ENCODE results near the gene MAST4.

Gene MAST4

GRCh38 chr5:66880401-66880800, 284.2 kb downstream of the MAST4 start (continued):
- TF ChIP-seq, protein P1, sequence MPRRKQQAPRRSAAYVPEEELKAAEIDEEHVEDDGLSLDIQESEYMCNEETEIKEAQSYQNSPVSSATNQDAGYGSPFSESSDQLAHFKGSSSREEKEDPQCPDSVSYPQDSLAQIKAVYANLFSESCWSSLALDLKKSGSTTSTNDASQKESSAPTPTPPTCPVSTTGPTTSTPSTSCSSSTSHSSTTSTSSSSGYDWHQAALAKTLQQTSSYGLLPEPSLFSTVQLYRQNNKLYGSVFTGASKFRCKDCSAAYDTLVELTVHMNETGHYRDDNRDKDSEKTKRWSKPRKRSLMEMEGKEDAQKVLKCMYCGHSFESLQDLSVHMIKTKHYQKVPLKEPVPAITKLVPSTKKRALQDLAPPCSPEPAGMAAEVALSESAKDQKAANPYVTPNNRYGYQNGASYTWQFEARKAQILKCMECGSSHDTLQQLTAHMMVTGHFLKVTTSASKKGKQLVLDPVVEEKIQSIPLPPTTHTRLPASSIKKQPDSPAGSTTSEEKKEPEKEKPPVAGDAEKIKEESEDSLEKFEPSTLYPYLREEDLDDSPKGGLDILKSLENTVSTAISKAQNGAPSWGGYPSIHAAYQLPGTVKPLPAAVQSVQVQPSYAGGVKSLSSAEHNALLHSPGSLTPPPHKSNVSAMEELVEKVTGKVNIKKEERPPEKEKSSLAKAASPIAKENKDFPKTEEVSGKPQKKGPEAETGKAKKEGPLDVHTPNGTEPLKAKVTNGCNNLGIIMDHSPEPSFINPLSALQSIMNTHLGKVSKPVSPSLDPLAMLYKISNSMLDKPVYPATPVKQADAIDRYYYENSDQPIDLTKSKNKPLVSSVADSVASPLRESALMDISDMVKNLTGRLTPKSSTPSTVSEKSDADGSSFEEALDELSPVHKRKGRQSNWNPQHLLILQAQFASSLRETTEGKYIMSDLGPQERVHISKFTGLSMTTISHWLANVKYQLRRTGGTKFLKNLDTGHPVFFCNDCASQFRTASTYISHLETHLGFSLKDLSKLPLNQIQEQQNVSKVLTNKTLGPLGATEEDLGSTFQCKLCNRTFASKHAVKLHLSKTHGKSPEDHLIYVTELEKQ (tag by site-specific recombination; IDR thresholded peaks at IDR 0.05; ENCODE audit: borderline replicate concordance), result no peak
- TF ChIP-seq ZNF777 (tag by site-specific recombination; IDR thresholded peaks at IDR 0.05; ENCODE audit: borderline replicate concordance) (no peak), SCRT1 (tag by site-specific recombination; IDR thresholded peaks at IDR 0.05; ENCODE audit: borderline replicate concordance) (no peak)
- TF ChIP-seq, protein P2, sequence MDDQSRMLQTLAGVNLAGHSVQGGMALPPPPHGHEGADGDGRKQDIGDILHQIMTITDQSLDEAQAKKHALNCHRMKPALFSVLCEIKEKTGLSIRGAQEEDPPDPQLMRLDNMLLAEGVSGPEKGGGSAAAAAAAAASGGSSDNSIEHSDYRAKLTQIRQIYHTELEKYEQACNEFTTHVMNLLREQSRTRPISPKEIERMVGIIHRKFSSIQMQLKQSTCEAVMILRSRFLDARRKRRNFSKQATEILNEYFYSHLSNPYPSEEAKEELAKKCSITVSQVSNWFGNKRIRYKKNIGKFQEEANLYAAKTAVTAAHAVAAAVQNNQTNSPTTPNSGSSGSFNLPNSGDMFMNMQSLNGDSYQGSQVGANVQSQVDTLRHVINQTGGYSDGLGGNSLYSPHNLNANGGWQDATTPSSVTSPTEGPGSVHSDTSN (CRISPR knock-in tag; IDR thresholded peaks at IDR 0.05), result no peak

- H3K4me3 ChIP-seq (ENCODE audit: low read depth, low read length), result no peak overlapping the region
- peaks cover 13% of the 10 kb centered on the region for H3K4me1 ChIP-seq (ENCODE audit: control insufficient read depth, insufficient read depth, low read length)
- ChIA-PET CTCF (interaction anchor here (0.7 kb wide), 1 partner anchor 397 kb away, joined by 3 read pairs; no protein-coding TSS in a partner anchor), POLR2A (no interaction called here)
- no peaks in the 10 kb centered on the region for H3K9me3 ChIP-seq (ENCODE audit: control insufficient read depth, insufficient read depth, low read depth, low read length)
- no peaks in the 10 kb centered on the region for H3K36me3 ChIP-seq (ENCODE audit: control insufficient read depth in 2 of 2, insufficient read depth in 1 of 2, low read length in 2 of 2)
- H3K27ac ChIP-seq (ENCODE audit: extremely low read depth, low read depth, low read length), result no peak overlapping the region
- TF ChIP-seq ZNF184 (tag by site-specific recombination; IDR thresholded peaks at IDR 0.05), result no peak
- TF ChIP-seq OSR2 (tag by site-specific recombination; IDR thresholded peaks at IDR 0.05), result 0 out of 2 replicates have a peak, but pooled peaks have one; percentile 13
- TF ChIP-seq ZBTB20 (tag by site-specific recombination; IDR thresholded peaks at IDR 0.05), result no peak
- TF ChIP-seq ZNF585B (tag by site-specific recombination; IDR thresholded peaks at IDR 0.05), result no peak
Measured at GRCh38 chr5:66881480-66882161, 285.4 kb downstream of the MAST4 start.

- ChIA-PET POLR2A (no interaction called here), CTCF (no interaction called here)
- TF ChIP-seq ZNF785 (tag by site-specific recombination; IDR thresholded peaks at IDR 0.05), result no peak
- TF ChIP-seq ZNF121 (tag by site-specific recombination; IDR thresholded peaks at IDR 0.05), result no peak
- TF ChIP-seq ZNF558 (tag by site-specific recombination; IDR thresholded peaks at IDR 0.05), result no peak
- TF ChIP-seq ZNF404 (tag by site-specific recombination; IDR thresholded peaks at IDR 0.05), result no peak
- TF ChIP-seq ZNF169 (tag by site-specific recombination; IDR thresholded peaks at IDR 0.05), result no peak
- TF ChIP-seq, protein P3, sequence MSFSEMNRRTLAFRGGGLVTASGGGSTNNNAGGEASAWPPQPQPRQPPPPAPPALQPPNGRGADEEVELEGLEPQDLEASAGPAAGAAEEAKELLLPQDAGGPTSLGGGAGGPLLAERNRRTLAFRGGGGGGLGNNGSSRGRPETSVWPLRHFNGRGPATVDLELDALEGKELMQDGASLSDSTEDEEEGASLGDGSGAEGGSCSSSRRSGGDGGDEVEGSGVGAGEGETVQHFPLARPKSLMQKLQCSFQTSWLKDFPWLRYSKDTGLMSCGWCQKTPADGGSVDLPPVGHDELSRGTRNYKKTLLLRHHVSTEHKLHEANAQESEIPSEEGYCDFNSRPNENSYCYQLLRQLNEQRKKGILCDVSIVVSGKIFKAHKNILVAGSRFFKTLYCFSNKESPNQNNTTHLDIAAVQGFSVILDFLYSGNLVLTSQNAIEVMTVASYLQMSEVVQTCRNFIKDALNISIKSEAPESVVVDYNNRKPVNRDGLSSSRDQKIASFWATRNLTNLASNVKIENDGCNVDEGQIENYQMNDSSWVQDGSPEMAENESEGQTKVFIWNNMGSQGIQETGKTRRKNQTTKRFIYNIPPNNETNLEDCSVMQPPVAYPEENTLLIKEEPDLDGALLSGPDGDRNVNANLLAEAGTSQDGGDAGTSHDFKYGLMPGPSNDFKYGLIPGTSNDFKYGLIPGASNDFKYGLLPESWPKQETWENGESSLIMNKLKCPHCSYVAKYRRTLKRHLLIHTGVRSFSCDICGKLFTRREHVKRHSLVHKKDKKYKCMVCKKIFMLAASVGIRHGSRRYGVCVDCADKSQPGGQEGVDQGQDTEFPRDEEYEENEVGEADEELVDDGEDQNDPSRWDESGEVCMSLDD (tag by site-specific recombination; IDR thresholded peaks at IDR 0.05), result no peak
- no peak for TF ChIP-seq ZNF626 (tag by site-specific recombination; IDR thresholded peaks at IDR 0.05)
- TF ChIP-seq ZNF777 (tag by site-specific recombination; IDR thresholded peaks at IDR 0.05; ENCODE audit: borderline replicate concordance), result no peak
- TF ChIP-seq ZNF629 (tag by site-specific recombination; IDR thresholded peaks at IDR 0.05), result 0 out of 2 replicates have a peak, but pooled peaks have one; percentile 14
- TF ChIP-seq, protein P4, sequence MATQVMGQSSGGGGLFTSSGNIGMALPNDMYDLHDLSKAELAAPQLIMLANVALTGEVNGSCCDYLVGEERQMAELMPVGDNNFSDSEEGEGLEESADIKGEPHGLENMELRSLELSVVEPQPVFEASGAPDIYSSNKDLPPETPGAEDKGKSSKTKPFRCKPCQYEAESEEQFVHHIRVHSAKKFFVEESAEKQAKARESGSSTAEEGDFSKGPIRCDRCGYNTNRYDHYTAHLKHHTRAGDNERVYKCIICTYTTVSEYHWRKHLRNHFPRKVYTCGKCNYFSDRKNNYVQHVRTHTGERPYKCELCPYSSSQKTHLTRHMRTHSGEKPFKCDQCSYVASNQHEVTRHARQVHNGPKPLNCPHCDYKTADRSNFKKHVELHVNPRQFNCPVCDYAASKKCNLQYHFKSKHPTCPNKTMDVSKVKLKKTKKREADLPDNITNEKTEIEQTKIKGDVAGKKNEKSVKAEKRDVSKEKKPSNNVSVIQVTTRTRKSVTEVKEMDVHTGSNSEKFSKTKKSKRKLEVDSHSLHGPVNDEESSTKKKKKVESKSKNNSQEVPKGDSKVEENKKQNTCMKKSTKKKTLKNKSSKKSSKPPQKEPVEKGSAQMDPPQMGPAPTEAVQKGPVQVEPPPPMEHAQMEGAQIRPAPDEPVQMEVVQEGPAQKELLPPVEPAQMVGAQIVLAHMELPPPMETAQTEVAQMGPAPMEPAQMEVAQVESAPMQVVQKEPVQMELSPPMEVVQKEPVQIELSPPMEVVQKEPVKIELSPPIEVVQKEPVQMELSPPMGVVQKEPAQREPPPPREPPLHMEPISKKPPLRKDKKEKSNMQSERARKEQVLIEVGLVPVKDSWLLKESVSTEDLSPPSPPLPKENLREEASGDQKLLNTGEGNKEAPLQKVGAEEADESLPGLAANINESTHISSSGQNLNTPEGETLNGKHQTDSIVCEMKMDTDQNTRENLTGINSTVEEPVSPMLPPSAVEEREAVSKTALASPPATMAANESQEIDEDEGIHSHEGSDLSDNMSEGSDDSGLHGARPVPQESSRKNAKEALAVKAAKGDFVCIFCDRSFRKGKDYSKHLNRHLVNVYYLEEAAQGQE (tag by site-specific recombination; IDR thresholded peaks at IDR 0.05), result no peak
- 0 out of 2 replicates have a peak, but pooled peaks have one; percentile 18 for TF ChIP-seq SP7 (tag by site-specific recombination; IDR thresholded peaks at IDR 0.05)
- no peak for TF ChIP-seq TCF7L2 (IDR thresholded peaks at IDR 0.05; ENCODE audit: borderline replicate concordance, low read depth, low read length)
- H3K4me3 ChIP-seq (ENCODE audit: low read depth, low read length), result no peak overlapping the region
- H3K27ac ChIP-seq (ENCODE audit: extremely low read depth, low read depth, low read length), result no peak overlapping the region
- no peaks in the 10 kb centered on the region for H3K9me3 ChIP-seq (ENCODE audit: control insufficient read depth, insufficient read depth, low read depth, low read length)
- H3K36me3 ChIP-seq (ENCODE audit: control insufficient read depth in 2 of 2, insufficient read depth in 1 of 2, low read length in 2 of 2), result no peaks in the 10 kb centered on the region
- peaks cover 13% of the 10 kb centered on the region for H3K4me1 ChIP-seq (ENCODE audit: control insufficient read depth, insufficient read depth, low read length)
Measured at GRCh38 chr5:66882606-66883227, 286.5 kb downstream of the MAST4 start.
